ENCODE results near the gene TPX2. TPM values are rescaled to one million over a fixed set of nuclear protein-coding genes. Genes with fewer than 3 reads are reported as not detected.

The TPX2 gene
- total and polyA plus RNA-seq, 2 donors from 2014 or later: 0.47 to 1.4 TPM

GRCh38 chr20:31838646-31839292, 99.7 kb downstream of the TPX2 start:
- TF ChIP-seq, protein P1, sequence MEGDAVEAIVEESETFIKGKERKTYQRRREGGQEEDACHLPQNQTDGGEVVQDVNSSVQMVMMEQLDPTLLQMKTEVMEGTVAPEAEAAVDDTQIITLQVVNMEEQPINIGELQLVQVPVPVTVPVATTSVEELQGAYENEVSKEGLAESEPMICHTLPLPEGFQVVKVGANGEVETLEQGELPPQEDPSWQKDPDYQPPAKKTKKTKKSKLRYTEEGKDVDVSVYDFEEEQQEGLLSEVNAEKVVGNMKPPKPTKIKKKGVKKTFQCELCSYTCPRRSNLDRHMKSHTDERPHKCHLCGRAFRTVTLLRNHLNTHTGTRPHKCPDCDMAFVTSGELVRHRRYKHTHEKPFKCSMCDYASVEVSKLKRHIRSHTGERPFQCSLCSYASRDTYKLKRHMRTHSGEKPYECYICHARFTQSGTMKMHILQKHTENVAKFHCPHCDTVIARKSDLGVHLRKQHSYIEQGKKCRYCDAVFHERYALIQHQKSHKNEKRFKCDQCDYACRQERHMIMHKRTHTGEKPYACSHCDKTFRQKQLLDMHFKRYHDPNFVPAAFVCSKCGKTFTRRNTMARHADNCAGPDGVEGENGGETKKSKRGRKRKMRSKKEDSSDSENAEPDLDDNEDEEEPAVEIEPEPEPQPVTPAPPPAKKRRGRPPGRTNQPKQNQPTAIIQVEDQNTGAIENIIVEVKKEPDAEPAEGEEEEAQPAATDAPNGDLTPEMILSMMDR (IDR thresholded peaks at IDR 0.05; ENCODE audit: borderline replicate concordance, extremely low read depth, insufficient read depth): no peak
- DNase-seq (no peak), FAIRE-seq (no peak)
- Histone ChIP-seq H3K4me3 (ENCODE audit: low read length in 3 of 3) (no peak overlapping the region), H3K9ac (ENCODE audit: low read length in 3 of 3) (no peak overlapping the region), H3K4me1 (ENCODE audit: control insufficient read depth in 2 of 3, insufficient read depth in 2 of 3, low read depth in 1 of 3, low read length in 3 of 3) (peaks cover 0 to 36% (median 6%) of the 10 kb centered on the region in 3 donors), H3K36me3 (ENCODE audit: control insufficient read depth in 2 of 3, insufficient read depth in 3 of 3, low read length in 3 of 3) (no peaks in the 10 kb centered on the region), H3K27me3 (ENCODE audit: control insufficient read depth, insufficient read depth, low read length) (no peaks in the 10 kb centered on the region), H3K9me3 (ENCODE audit: control insufficient read depth in 2 of 3, insufficient read depth in 1 of 3, low read length in 3 of 3) (no peaks in the 10 kb centered on the region), H3K27ac (ENCODE audit: low read depth in 2 of 2, low read length in 2 of 2) (no peak overlapping the region)
- intact Hi-C loops (cut with DNase I): no loop called here

GRCh38 chr20:31839782-31840487, 100.8 kb downstream of the TPX2 start:
- no peak for FAIRE-seq
- DNase-seq: no peak
- H3K36me3 ChIP-seq (ENCODE audit: control insufficient read depth in 2 of 3, insufficient read depth in 3 of 3, low read length in 3 of 3): no peaks in the 10 kb centered on the region
- TF ChIP-seq, protein P1 (IDR thresholded peaks at IDR 0.05; ENCODE audit: borderline replicate concordance, extremely low read depth, insufficient read depth): no peak
- no peak overlapping the region for H3K27ac ChIP-seq (ENCODE audit: low read depth in 2 of 2, low read length in 2 of 2)
- H3K9me3 ChIP-seq (ENCODE audit: control insufficient read depth in 2 of 3, insufficient read depth in 1 of 3, low read length in 3 of 3): no peaks in the 10 kb centered on the region
- H3K4me1 ChIP-seq (ENCODE audit: control insufficient read depth in 2 of 3, insufficient read depth in 2 of 3, low read depth in 1 of 3, low read length in 3 of 3): peaks cover 0 to 36% (median 6%) of the 10 kb centered on the region in 3 donors
- H3K9ac ChIP-seq (ENCODE audit: low read length in 3 of 3): no peak overlapping the region
- intact Hi-C loops (cut with DNase I): no loop called here
- no peak overlapping the region for H3K4me3 ChIP-seq (ENCODE audit: low read length in 3 of 3)
- H3K27me3 ChIP-seq (ENCODE audit: control insufficient read depth, insufficient read depth, low read length): no peaks in the 10 kb centered on the region

DNA sequence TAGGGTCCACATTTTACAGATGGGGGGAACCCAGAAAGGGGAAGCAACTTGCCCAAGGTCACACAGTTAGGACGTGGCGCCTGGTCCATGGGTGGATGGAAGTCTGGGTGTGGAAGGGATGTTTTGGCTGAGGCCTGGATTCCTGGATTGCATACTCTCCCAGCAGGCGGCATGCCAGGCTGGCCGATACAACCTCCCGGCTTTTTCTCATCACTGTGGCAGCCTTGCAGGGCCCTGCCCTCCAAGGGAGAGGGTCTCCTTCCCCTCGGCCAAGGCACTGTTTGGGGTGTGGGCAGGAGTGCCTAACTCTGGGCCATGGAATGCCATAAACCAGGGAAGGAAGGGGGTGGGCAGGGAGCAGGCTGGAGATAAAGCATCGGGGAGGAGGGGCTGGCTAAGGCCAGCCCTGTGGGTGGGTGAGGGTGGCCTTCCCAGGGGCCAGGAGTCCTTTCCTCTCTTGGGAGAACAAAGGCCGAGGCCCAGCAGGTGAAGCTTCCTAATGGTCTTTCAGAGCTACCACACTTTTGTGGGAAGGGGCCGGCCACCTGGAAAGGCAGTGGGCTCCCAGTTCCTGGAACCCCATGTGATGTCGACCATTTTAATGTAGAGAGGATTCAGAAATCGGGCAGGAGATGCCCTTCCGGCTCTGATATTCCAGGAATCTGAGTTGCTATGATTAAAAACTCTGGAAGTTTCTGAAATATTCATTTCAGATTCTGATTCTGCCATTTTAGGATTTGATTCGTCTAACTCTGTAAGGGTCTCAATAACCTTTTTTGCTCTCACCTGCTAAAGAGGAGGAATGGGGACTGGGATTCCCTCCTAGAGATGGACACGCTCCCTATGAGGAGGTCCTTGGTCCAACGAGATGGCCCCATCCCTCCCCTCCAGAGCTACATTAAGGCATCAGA, 102.1 kb downstream of the TPX2 start:
- H3K4me1 ChIP-seq (ENCODE audit: control insufficient read depth in 2 of 3, insufficient read depth in 2 of 3, low read depth in 1 of 3, low read length in 3 of 3): peaks cover 0 to 31% (median 5%) of the 10 kb centered on the region in 3 donors
- DNase-seq (no peak), FAIRE-seq (no peak)
- no peaks in the 10 kb centered on the region for H3K36me3 ChIP-seq (ENCODE audit: control insufficient read depth in 2 of 3, insufficient read depth in 3 of 3, low read length in 3 of 3)
- no peaks in the 10 kb centered on the region for H3K27me3 ChIP-seq (ENCODE audit: control insufficient read depth, insufficient read depth, low read length)
- intact Hi-C loops (cut with DNase I): no loop called here
- TF ChIP-seq, protein P1 (IDR thresholded peaks at IDR 0.05; ENCODE audit: borderline replicate concordance, extremely low read depth, insufficient read depth): no peak
- H3K4me3 ChIP-seq (ENCODE audit: low read length in 3 of 3): no peak overlapping the region
- no peak overlapping the region for H3K9ac ChIP-seq (ENCODE audit: low read length in 3 of 3)
- peak overlapping the region; percentile 53 to 69 for H3K27ac ChIP-seq (ENCODE audit: low read depth in 2 of 2, low read length in 2 of 2)
- no peaks in the 10 kb centered on the region for H3K9me3 ChIP-seq (ENCODE audit: control insufficient read depth in 2 of 3, insufficient read depth in 1 of 3, low read length in 3 of 3)

Data from kidney (tissue), 14 donors.